ENCODE data around the gene EEPD1.

The EEPD1 gene

DNA sequence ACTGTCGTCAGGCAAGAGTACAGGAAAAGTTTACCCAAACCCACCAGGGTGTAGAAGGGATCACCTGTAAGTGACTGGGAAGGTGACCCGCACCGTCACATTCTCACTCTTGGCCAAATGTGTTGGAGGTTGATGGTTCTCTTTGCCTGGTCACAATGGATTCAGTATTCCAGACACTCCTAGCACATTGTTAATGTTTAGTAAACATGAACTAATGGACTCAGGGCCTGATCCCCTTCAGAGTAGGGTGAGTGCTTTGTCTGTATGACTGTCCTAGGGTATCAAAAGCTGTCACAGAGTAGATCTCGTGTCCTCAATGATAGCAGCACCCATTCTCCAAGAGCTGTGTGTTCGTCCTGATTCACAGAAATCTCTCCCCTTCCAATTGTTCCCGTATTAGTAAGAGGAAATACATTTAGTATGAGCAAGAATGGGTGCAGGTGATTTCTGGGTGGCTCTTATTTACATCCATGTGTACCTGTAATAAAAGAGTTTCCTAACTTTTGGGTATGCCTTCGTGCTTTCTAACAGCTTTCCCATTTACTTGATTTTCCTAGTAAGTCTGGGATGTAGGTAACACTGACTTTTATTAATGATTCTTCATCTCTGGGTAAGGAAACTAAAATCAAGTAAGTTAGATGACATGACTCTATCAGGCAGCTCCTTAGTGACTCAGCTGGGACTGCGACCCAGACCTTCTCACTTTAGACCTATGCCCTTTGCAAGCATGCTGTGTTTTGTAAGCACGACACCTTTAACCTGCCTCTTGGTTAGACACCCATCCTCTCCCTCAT lies 4.7 kb downstream of the EEPD1 start:
- POLR2A ChIA-PET = no interaction called here
- no peak for TF ChIP-seq FOXM1 (IDR thresholded peaks at IDR 0.05; ENCODE audit: borderline replicate concordance)
- no peak for TF ChIP-seq NFRKB (IDR thresholded peaks at IDR 0.05)
- TF ChIP-seq, protein P1, sequence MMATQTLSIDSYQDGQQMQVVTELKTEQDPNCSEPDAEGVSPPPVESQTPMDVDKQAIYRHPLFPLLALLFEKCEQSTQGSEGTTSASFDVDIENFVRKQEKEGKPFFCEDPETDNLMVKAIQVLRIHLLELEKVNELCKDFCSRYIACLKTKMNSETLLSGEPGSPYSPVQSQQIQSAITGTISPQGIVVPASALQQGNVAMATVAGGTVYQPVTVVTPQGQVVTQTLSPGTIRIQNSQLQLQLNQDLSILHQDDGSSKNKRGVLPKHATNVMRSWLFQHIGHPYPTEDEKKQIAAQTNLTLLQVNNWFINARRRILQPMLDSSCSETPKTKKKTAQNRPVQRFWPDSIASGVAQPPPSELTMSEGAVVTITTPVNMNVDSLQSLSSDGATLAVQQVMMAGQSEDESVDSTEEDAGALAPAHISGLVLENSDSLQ (IDR thresholded peaks at IDR 0.05) = no peak
- TF ChIP-seq TARDBP (IDR thresholded peaks at IDR 0.05) = no peak
- no peak for TF ChIP-seq ZNF384 (IDR thresholded peaks at IDR 0.05)
- TF ChIP-seq SP1 (IDR thresholded peaks at IDR 0.05) = no peak
- TF ChIP-seq BHLHE40 (IDR thresholded peaks at IDR 0.05; ENCODE audit: borderline replicate concordance) = no peak
- no peak for TF ChIP-seq LEF1 (IDR thresholded peaks at IDR 0.05; ENCODE audit: borderline replicate concordance)
- no peak for TF ChIP-seq ELF4 (IDR thresholded peaks at IDR 0.05)
- no peak for TF ChIP-seq ARNT (IDR thresholded peaks at IDR 0.05)
- TF ChIP-seq FOXK2 (IDR thresholded peaks at IDR 0.05) = no peak
- TF ChIP-seq L3MBTL2 (conservative IDR thresholded peaks at IDR 0.05) = no peak
- TF ChIP-seq HDGF (IDR thresholded peaks at IDR 0.05; ENCODE audit: borderline replicate concordance) = no peak
- no peak for TF ChIP-seq SUZ12 (IDR thresholded peaks at IDR 0.05)
- no peak for TF ChIP-seq FOXA1 (IDR thresholded peaks at IDR 0.05)
- no peak for TF ChIP-seq CTBP1 (IDR thresholded peaks at IDR 0.05; ENCODE audit: borderline replicate concordance)
- CTCF ChIA-PET = no interaction called here
- no peak for DNase-seq (ENCODE audit: extremely low spot score)

GRCh38 chr7:36158321-36158605 lies 5.2 kb downstream of the EEPD1 start:
- ChIA-PET CTCF (no interaction called here), POLR2A (no interaction called here)
- TF ChIP-seq ELF4 (IDR thresholded peaks at IDR 0.05) (no peak), ZNF384 (IDR thresholded peaks at IDR 0.05) (no peak), FOXM1 (IDR thresholded peaks at IDR 0.05; ENCODE audit: borderline replicate concordance) (no peak), SUZ12 (IDR thresholded peaks at IDR 0.05) (no peak), L3MBTL2 (conservative IDR thresholded peaks at IDR 0.05) (no peak), ARNT (IDR thresholded peaks at IDR 0.05) (no peak), BHLHE40 (IDR thresholded peaks at IDR 0.05; ENCODE audit: borderline replicate concordance) (no peak), NFRKB (IDR thresholded peaks at IDR 0.05) (no peak), SP1 (IDR thresholded peaks at IDR 0.05) (no peak), TARDBP (IDR thresholded peaks at IDR 0.05) (no peak), HDGF (IDR thresholded peaks at IDR 0.05; ENCODE audit: borderline replicate concordance) (no peak), LEF1 (IDR thresholded peaks at IDR 0.05; ENCODE audit: borderline replicate concordance) (no peak), FOXA1 (IDR thresholded peaks at IDR 0.05) (no peak), FOXK2 (IDR thresholded peaks at IDR 0.05) (no peak), CTBP1 (IDR thresholded peaks at IDR 0.05; ENCODE audit: borderline replicate concordance) (no peak)
- TF ChIP-seq, protein P1 (IDR thresholded peaks at IDR 0.05) = no peak
- no peak for DNase-seq (ENCODE audit: extremely low spot score)

GRCh38 chr7:36159618-36160017 lies 6.6 kb downstream of the EEPD1 start:
- no peak for TF ChIP-seq NFRKB (IDR thresholded peaks at IDR 0.05)
- TF ChIP-seq SP1 (IDR thresholded peaks at IDR 0.05) = no peak
- no peak for TF ChIP-seq FOXA1 (IDR thresholded peaks at IDR 0.05)
- no peak for TF ChIP-seq BHLHE40 (IDR thresholded peaks at IDR 0.05; ENCODE audit: borderline replicate concordance)
- TF ChIP-seq HDGF (IDR thresholded peaks at IDR 0.05; ENCODE audit: borderline replicate concordance) = no peak
- no peak for TF ChIP-seq SUZ12 (IDR thresholded peaks at IDR 0.05)
- no peak for TF ChIP-seq FOXK2 (IDR thresholded peaks at IDR 0.05)
- no peak for TF ChIP-seq LEF1 (IDR thresholded peaks at IDR 0.05; ENCODE audit: borderline replicate concordance)
- no peak for TF ChIP-seq L3MBTL2 (conservative IDR thresholded peaks at IDR 0.05)
- no peak for TF ChIP-seq ELF4 (IDR thresholded peaks at IDR 0.05)
- no peak for TF ChIP-seq FOXM1 (IDR thresholded peaks at IDR 0.05; ENCODE audit: borderline replicate concordance)
- ChIA-PET CTCF (no interaction called here), POLR2A (no interaction called here)
- DNase-seq (ENCODE audit: extremely low spot score) = no peak

GRCh38 chr7:36160313-36160712 lies 7.3 kb downstream of the EEPD1 start:
- no peak for DNase-seq (ENCODE audit: extremely low spot score)
- ChIA-PET CTCF (no interaction called here), POLR2A (no interaction called here)
- TF ChIP-seq, protein P1 (IDR thresholded peaks at IDR 0.05) = no peak
- TF ChIP-seq FOXM1 (IDR thresholded peaks at IDR 0.05; ENCODE audit: borderline replicate concordance) = no peak
- TF ChIP-seq SUZ12 (IDR thresholded peaks at IDR 0.05) = no peak
- no peak for TF ChIP-seq CTBP1 (IDR thresholded peaks at IDR 0.05; ENCODE audit: borderline replicate concordance)
- TF ChIP-seq BHLHE40 (IDR thresholded peaks at IDR 0.05; ENCODE audit: borderline replicate concordance) = no peak
- no peak for TF ChIP-seq ZNF384 (IDR thresholded peaks at IDR 0.05)
- no peak for TF ChIP-seq NFRKB (IDR thresholded peaks at IDR 0.05)
- TF ChIP-seq ARNT (IDR thresholded peaks at IDR 0.05) = no peak
- TF ChIP-seq SP1 (IDR thresholded peaks at IDR 0.05) = no peak
- TF ChIP-seq ELF4 (IDR thresholded peaks at IDR 0.05) = no peak
- TF ChIP-seq LEF1 (IDR thresholded peaks at IDR 0.05; ENCODE audit: borderline replicate concordance) = no peak
- no peak for TF ChIP-seq L3MBTL2 (conservative IDR thresholded peaks at IDR 0.05)
- TF ChIP-seq FOXA1 (IDR thresholded peaks at IDR 0.05) = no peak
- TF ChIP-seq TARDBP (IDR thresholded peaks at IDR 0.05) = no peak
- no peak for TF ChIP-seq FOXK2 (IDR thresholded peaks at IDR 0.05)
- TF ChIP-seq HDGF (IDR thresholded peaks at IDR 0.05; ENCODE audit: borderline replicate concordance) = no peak

GRCh38 chr7:36161996-36162395 lies 8.9 kb downstream of the EEPD1 start:
- DNase-seq (ENCODE audit: extremely low spot score) = no peak
- ChIA-PET CTCF (interaction anchor here (0.5 kb wide), 1 partner anchor 98 kb away, joined by 3 read pairs; no protein-coding TSS in a partner anchor), POLR2A (no interaction called here)
- TF ChIP-seq, protein P1 (IDR thresholded peaks at IDR 0.05) = peak; percentile 86
- TF ChIP-seq TARDBP (IDR thresholded peaks at IDR 0.05) = no peak

All from HEK293T (cell line).